Loucy (cell line): ENCODE measurements around the gene MAN1C1.

ENCODE experiments used
- H2AFZ ChIP-seq: fragments of 200-600 bp; sonication (generic); 2 replicates; pipeline ENCODE4 v1.6.0; 2016; ENCODE audit warnings: antibody characterized with exemption, mild to moderate bottlenecking, low read length, moderate library complexity
- H3F3A ChIP-seq: fragments of 200-600 bp; 2 replicates; pipeline ENCODE4 v1.6.0; 2016; ENCODE audit warnings: antibody characterized with exemption, low read depth, mild to moderate bottlenecking
- H3K27me3 ChIP-seq: fragments of 200-600 bp; sonication (generic); 2 replicates; pipeline ENCODE4 v1.6.1; 2014; ENCODE audit warnings: low read length, mild to moderate bottlenecking; ENCODE audit not compliant: insufficient read depth, poor library complexity, severe bottlenecking
- H3K36me3 ChIP-seq: fragments of 200-600 bp; sonication (generic); 2 replicates; pipeline ENCODE4 v1.6.1; 2016; ENCODE audit warnings: low read length; ENCODE audit not compliant: insufficient read depth
- H3K4me1 ChIP-seq: fragments of 200-600 bp; sonication (generic); 2 replicates; pipeline ENCODE4 v1.5.1; 2014; ENCODE audit warnings: low read length, mild to moderate bottlenecking; ENCODE audit not compliant: insufficient read depth, poor library complexity, severe bottlenecking
- H3K4me2 ChIP-seq: fragments of 200-600 bp; sonication (generic); 2 replicates; pipeline ENCODE4 v1.6.0; 2014; ENCODE audit warnings: antibody characterized with exemption, low read length, low read depth, mild to moderate bottlenecking; ENCODE audit not compliant: poor library complexity, severe bottlenecking
- H3K4me3 ChIP-seq: fragments of 200-600 bp; sonication (generic); 2 replicates; pipeline ENCODE4 v1.5.1; 2014; ENCODE audit warnings: low read length, mild to moderate bottlenecking, mixed read lengths; ENCODE audit not compliant: poor library complexity, severe bottlenecking
- H3K79me2 ChIP-seq: fragments of 200-600 bp; sonication (generic); 2 replicates; pipeline ENCODE4 v1.6.1; 2014; ENCODE audit warnings: low read length; ENCODE audit not compliant: insufficient read depth
- H3K9ac ChIP-seq: fragments of 200-600 bp; sonication (generic); 2 replicates; pipeline ENCODE4 v1.6.0; 2014; ENCODE audit warnings: mild to moderate bottlenecking, low read depth, low read length, moderate library complexity; ENCODE audit not compliant: poor library complexity, severe bottlenecking
- H3K9me2 ChIP-seq: fragments of 200-600 bp; sonication (generic); replicated peaks from 2 replicates; pipeline ENCODE4 v1.6.1; 2016; ENCODE audit warnings: low read depth, low read length, mixed read lengths
- H3K9me3 ChIP-seq: fragments of 200-600 bp; sonication (generic); 2 replicates; pipeline ENCODE4 v1.6.1; 2014; ENCODE audit warnings: mild to moderate bottlenecking, antibody characterized with exemption, low read length, low read depth; ENCODE audit not compliant: insufficient read depth
- H4K20me1 ChIP-seq: fragments of 200-600 bp; sonication (generic); 2 replicates; pipeline ENCODE4 v1.6.0; 2014; ENCODE audit warnings: antibody characterized with exemption, low read length, mild to moderate bottlenecking; ENCODE audit not compliant: insufficient read depth, poor library complexity, severe bottlenecking
- CTCF ChIP-seq: fragments of 200-600 bp; sonication (generic); conservative IDR thresholded peaks from 2 replicates; pipeline ENCODE4 v1.5.1; 2014; ENCODE audit warnings: mild to moderate bottlenecking, antibody characterized with exemption, low read length
- EZH2phosphoT487 ChIP-seq: fragments of 200-600 bp; IDR thresholded peaks from 2 replicates; pipeline ENCODE4 v1.6.1; 2018; ENCODE audit warnings: antibody characterized with exemption, mild to moderate bottlenecking, moderate library complexity, borderline replicate concordance

The MAN1C1 gene

GRCh38 chr1:25620701-25621350 lies 4.2 kb downstream of the MAN1C1 start:
- Histone ChIP-seq H3K79me2 (no peaks in the 10 kb centered on the region), H3K36me3 (no peaks in the 10 kb centered on the region), H3K27me3 (peaks cover 72% of the 10 kb centered on the region), H3K4me1 (peaks cover 7% of the 10 kb centered on the region), H3K9me2 (no peaks in the 10 kb centered on the region), H2AFZ (no peak overlapping the region), H3F3A (no peaks in the 10 kb centered on the region), H3K4me2 (no peak overlapping the region), H3K9me3 (no peaks in the 10 kb centered on the region), H3K9ac (no peak overlapping the region), H3K4me3 (no peak overlapping the region), H4K20me1 (no peaks in the 10 kb centered on the region)
- TF ChIP-seq CTCF: no peak

GRCh38 chr1:25621876-25622275 lies 5.3 kb downstream of the MAN1C1 start:
- H3K36me3 ChIP-seq: no peaks in the 10 kb centered on the region
- no peaks in the 10 kb centered on the region for H3K9me2 ChIP-seq
- peaks cover 2% of the 10 kb centered on the region for H3K4me1 ChIP-seq
- H3F3A ChIP-seq: no peaks in the 10 kb centered on the region
- no peak overlapping the region for H2AFZ ChIP-seq
- H3K79me2 ChIP-seq: no peaks in the 10 kb centered on the region
- peaks cover 75% of the 10 kb centered on the region for H3K27me3 ChIP-seq
- H3K9me3 ChIP-seq: no peaks in the 10 kb centered on the region
- H3K4me3 ChIP-seq: no peak overlapping the region
- no peak overlapping the region for H3K9ac ChIP-seq
- no peak overlapping the region for H3K4me2 ChIP-seq
- no peaks in the 10 kb centered on the region for H4K20me1 ChIP-seq
- TF ChIP-seq CTCF (no peak), EZH2phosphoT487 (no peak)

- Histone ChIP-seq H3K4me1 (no peaks in the 10 kb centered on the region), H3K9me2 (no peaks in the 10 kb centered on the region), H3K9ac (no peak overlapping the region), H3K4me2 (no peak overlapping the region), H3K27me3 (peaks cover 74% of the 10 kb centered on the region), H2AFZ (no peak overlapping the region), H3K4me3 (no peak overlapping the region), H3K36me3 (no peaks in the 10 kb centered on the region), H3F3A (no peaks in the 10 kb centered on the region), H4K20me1 (no peaks in the 10 kb centered on the region), H3K79me2 (no peaks in the 10 kb centered on the region), H3K9me3 (no peaks in the 10 kb centered on the region)
- no peak for TF ChIP-seq CTCF
- no peak for TF ChIP-seq EZH2phosphoT487
Observed at GRCh38 chr1:25622531-25622930, 5.9 kb downstream of the MAN1C1 start.
